Kidney (tissue), 14 donors: ENCODE results near the gene ECHS1. TPM values are rescaled to one million over a fixed set of nuclear protein-coding genes. Genes with fewer than 3 reads are reported as not detected.
A peak's percentile ranks its signal among the peaks of the same experiment; 100 is the strongest.

ENCODE experiments used
- DNase-seq, 5 donors: peaks; one replicate each; pipeline ENCODE4 v3.0.0-alpha.2; 2013 to 2020
- FAIRE-seq: peaks from 2 replicates; lab custom pipeline; 2012; peaks lifted over from hg19 to GRCh38; lab: Jason Lieb, UNC
- H3K27ac ChIP-seq, 2 donors: one replicate each; pipeline ENCODE4 v1.7.0; 2013; ENCODE audit warnings: low read depth in 2 of 2, low read length in 2 of 2, inconsistent platforms in 1 of 2
- H3K27me3 ChIP-seq: one replicate; pipeline ENCODE4 v1.7.1; 2013; ENCODE audit warnings: low read length, inconsistent platforms; ENCODE audit not compliant: control insufficient read depth, insufficient read depth
- H3K36me3 ChIP-seq, 3 donors: one replicate each; pipeline versions ENCODE4 v1.7.0 to v1.7.1; 2013; ENCODE audit warnings: low read length in 3 of 3, control low read depth in 1 of 3, inconsistent platforms in 1 of 3; ENCODE audit not compliant: insufficient read depth in 3 of 3, control insufficient read depth in 2 of 3
- H3K4me1 ChIP-seq, 3 donors: one replicate each; pipeline versions ENCODE4 v1.7.0 to v1.7.1; 2013; ENCODE audit warnings: low read length in 3 of 3, inconsistent platforms in 1 of 3, low read depth in 1 of 3; ENCODE audit not compliant: control insufficient read depth in 2 of 3, insufficient read depth in 2 of 3
- H3K4me3 ChIP-seq, 3 donors: one replicate each; pipeline versions ENCODE4 v1.7.0 to v1.8.1; 2013; ENCODE audit warnings: low read length in 3 of 3, control low read depth in 1 of 3, inconsistent platforms in 1 of 3
- H3K9ac ChIP-seq, 3 donors: one replicate each; pipeline versions ENCODE4 v1.7.0 to v1.7.1; 2013; ENCODE audit warnings: low read length in 3 of 3, control low read depth in 1 of 3, inconsistent platforms in 1 of 3
- H3K9me3 ChIP-seq, 3 donors: one replicate each; pipeline versions ENCODE4 v1.7.0 to v1.7.1; 2013; ENCODE audit warnings: low read length in 3 of 3, control low read depth in 1 of 3, inconsistent platforms in 1 of 3; ENCODE audit not compliant: control insufficient read depth in 2 of 3, insufficient read depth in 1 of 3
- CTCF ChIP-seq: IDR thresholded peaks from 3 replicates; pipeline ENCODE4 v1.5.1; 2012; ENCODE audit warnings: mild to moderate bottlenecking, moderate library complexity, borderline replicate concordance; ENCODE audit not compliant: insufficient read depth; ENCODE audit errors: extremely low read depth
- intact Hi-C: fragments of 100-400 bp; cut with DNase I; formaldehyde crosslinking; loops from one replicate; pipeline ENCODE4 v1.11.1; 2022
- polyA plus RNA-seq: library from polyadenylated mRNA; stranded (reverse); fragments of 350-450 nt; fragmentation: Illumina TruSeq; extraction: RNeasy Lipid Tissue Mini Kit (QIAGEN cat#74804); gene quantifications from one replicate; pipeline ENCODE4 v1.2.3, GENCODE V29; 2014; ENCODE audit warnings: low read depth, low replicate concordance; ENCODE audit not compliant: insufficient read depth
- total RNA-seq: library from RNA; stranded (reverse); fragmentation: NEBNext Ultra II Directional; extraction: Animal tissue kit (Norgen Biotek cat#: 25700); gene quantifications from one replicate; pipeline ENCODE4 v1.2.1, GENCODE V29; 2021
- donor health status: control.
- donor health status: control.
- donor health status: control.
- donor health status: control.
- donor health status: control.
- donor health status: DM: yes; HTN: yes; CAD: no.
- donor health status: Normal renal cell carcinoma (clear cell type).

ECHS1 gene
- total and polyA plus RNA-seq, 2 donors from 2014 or later = 85.6 to 599 TPM

GRCh38 chr10:133318494-133319127, 54.5 kb downstream of the ECHS1 start:
- intact Hi-C loops = no loop called here
- Histone ChIP-seq H3K4me3 (no peak overlapping the region), H3K9ac (no peak overlapping the region), H3K4me1 (peaks cover 0 to 2% (median 0%) of the 10 kb centered on the region in 3 donors), H3K27me3 (peaks cover 6% of the 10 kb centered on the region), H3K9me3 (no peaks in the 10 kb centered on the region), H3K36me3 (no peaks in the 10 kb centered on the region), H3K27ac (no peak overlapping the region)
- peak; percentile 73 to 87 (median 81) for DNase-seq
- no peak for FAIRE-seq
- TF ChIP-seq CTCF = peak; percentile 67

- no peaks in the 10 kb centered on the region for H3K9me3 ChIP-seq
- H3K9ac ChIP-seq = no peak overlapping the region
- peaks cover 0 to 2% (median 0%) of the 10 kb centered on the region in 3 donors for H3K4me1 ChIP-seq
- DNase-seq (peak in 1 of 5 donors; percentile 17), FAIRE-seq (no peak)
- peaks cover 0 to 4% (median 2%) of the 10 kb centered on the region in 3 donors for H3K36me3 ChIP-seq
- H3K27ac ChIP-seq = no peak overlapping the region
- peaks cover 6% of the 10 kb centered on the region for H3K27me3 ChIP-seq
- no peak for TF ChIP-seq CTCF
- H3K4me3 ChIP-seq = no peak overlapping the region
- intact Hi-C loops = no loop called here
Observed at GRCh38 chr10:133316732-133317131, 56.4 kb downstream of the ECHS1 start.

- no peaks in the 10 kb centered on the region for H3K9me3 ChIP-seq
- no peak for TF ChIP-seq CTCF
- H3K4me1 ChIP-seq = peaks cover 0 to 2% (median 0%) of the 10 kb centered on the region in 3 donors
- H3K27ac ChIP-seq = no peak overlapping the region
- H3K27me3 ChIP-seq = peaks cover 6% of the 10 kb centered on the region
- H3K9ac ChIP-seq = no peak overlapping the region
- intact Hi-C loops = no loop called here
- H3K4me3 ChIP-seq = no peak overlapping the region
- H3K36me3 ChIP-seq = peaks cover 0 to 8% (median 2%) of the 10 kb centered on the region in 3 donors
- FAIRE-seq (no peak), DNase-seq (peak in 1 of 5 donors; percentile 57)
Observed at GRCh38 chr10:133316266-133316665, 56.9 kb downstream of the ECHS1 start.

GRCh38 chr10:133315847-133316246, 57.3 kb downstream of the ECHS1 start:
- Histone ChIP-seq H3K4me3 (no peak overlapping the region), H3K9ac (no peak overlapping the region), H3K9me3 (no peaks in the 10 kb centered on the region), H3K27ac (no peak overlapping the region), H3K27me3 (peaks cover 6% of the 10 kb centered on the region), H3K36me3 (peaks cover 0 to 12% (median 2%) of the 10 kb centered on the region in 3 donors), H3K4me1 (peaks cover 0 to 2% (median 0%) of the 10 kb centered on the region in 3 donors)
- intact Hi-C loops = no loop called here
- DNase-seq (peak in 1 of 5 donors; percentile 36), FAIRE-seq (no peak)
- TF ChIP-seq CTCF = no peak
